ENCODE data around the gene HNF4A.
A peak's percentile ranks its signal among the peaks of the same experiment; 100 is the strongest.

The HNF4A gene

GRCh38 chr20:44406572-44407137 lies 51.2 kb downstream of the HNF4A start:
- DNase-seq = no peak

- no peak for DNase-seq
Measured at GRCh38 chr20:44407402-44408184, 52.1 kb downstream of the HNF4A start.

GRCh38 chr20:44409132-44409600 lies 53.7 kb downstream of the HNF4A start:
- no peak for DNase-seq

GRCh38 chr20:44410583-44411019 lies 55.1 kb downstream of the HNF4A start:
- no peak for DNase-seq

GRCh38 chr20:44411020-44411756 lies 55.7 kb downstream of the HNF4A start:
- no peak for DNase-seq

- no peak for DNase-seq
Measured at GRCh38 chr20:44411757-44412401, 56.4 kb downstream of the HNF4A start.

GRCh38 chr20:44412402-44413144 lies 57.1 kb downstream of the HNF4A start:
- DNase-seq = peak in 1 of 14 donors; percentile 64

GRCh38 chr20:44413575-44414345 lies 58.3 kb downstream of the HNF4A start:
- DNase-seq = no peak

- no peak for DNase-seq
Measured at GRCh38 chr20:44414346-44414714, 58.8 kb downstream of the HNF4A start.

- DNase-seq = no peak
Measured at GRCh38 chr20:44414808-44415207, 59.3 kb downstream of the HNF4A start.

GRCh38 chr20:44415833-44416715 lies 60.6 kb downstream of the HNF4A start:
- no peak for DNase-seq

GRCh38 chr20:44418069-44418905 lies 62.8 kb downstream of the HNF4A start:
- no peak for DNase-seq

- no peak for DNase-seq
Measured at GRCh38 chr20:44419131-44419844, 63.8 kb downstream of the HNF4A start.

- no peak for DNase-seq
Measured at GRCh38 chr20:44420497-44420896, 65.0 kb downstream of the HNF4A start.

GRCh38 chr20:44422083-44422482 lies 66.6 kb downstream of the HNF4A start:
- DNase-seq = no peak

- no peak for DNase-seq
Measured at GRCh38 chr20:44423480-44423879, 68.0 kb downstream of the HNF4A start.

- DNase-seq = no peak
Measured at GRCh38 chr20:44424039-44424495, 68.6 kb downstream of the HNF4A start.

GRCh38 chr20:44425923-44426322 lies 70.4 kb downstream of the HNF4A start:
- DNase-seq = no peak
